T-helper 1 cell (primary cell): ENCODE results near the gene TICRR.

Source experiments
- DNase-seq, 5 donors: peaks; one replicate each; pipeline ENCODE4 v3.0.0-alpha.2; 2012 to 2020

The TICRR gene

DNA sequence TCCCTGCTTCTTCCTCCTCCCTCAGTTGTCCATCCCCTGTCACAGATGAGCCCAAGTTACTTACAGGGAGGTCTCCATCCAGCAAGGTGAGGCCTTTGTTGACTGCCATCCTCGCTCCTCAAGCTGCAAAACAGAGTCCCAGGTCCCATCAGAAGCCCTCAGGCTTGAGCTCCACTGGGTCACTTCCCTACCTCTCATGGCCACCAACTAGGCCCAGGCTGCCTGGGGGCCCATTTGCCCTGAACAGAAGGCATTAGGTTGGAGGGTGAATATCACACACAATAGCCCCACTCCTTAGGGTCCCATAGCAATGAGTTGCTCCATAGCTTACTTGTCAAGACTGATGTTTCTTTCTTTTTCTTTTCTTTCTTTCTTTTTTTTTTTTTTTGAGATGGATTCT, 102.1 kb downstream of the TICRR start:
- DNase-seq, result no peak
